OCI-M2 (cell line): ENCODE data around the gene KANSL2.

ENCODE experiments used
- DNase-seq: peaks from one replicate; lab custom pipeline; 2025; ENCODE audit not compliant: unreplicated experiment; lab: John Stamatoyannopoulos, UW

Gene KANSL2

DNA sequence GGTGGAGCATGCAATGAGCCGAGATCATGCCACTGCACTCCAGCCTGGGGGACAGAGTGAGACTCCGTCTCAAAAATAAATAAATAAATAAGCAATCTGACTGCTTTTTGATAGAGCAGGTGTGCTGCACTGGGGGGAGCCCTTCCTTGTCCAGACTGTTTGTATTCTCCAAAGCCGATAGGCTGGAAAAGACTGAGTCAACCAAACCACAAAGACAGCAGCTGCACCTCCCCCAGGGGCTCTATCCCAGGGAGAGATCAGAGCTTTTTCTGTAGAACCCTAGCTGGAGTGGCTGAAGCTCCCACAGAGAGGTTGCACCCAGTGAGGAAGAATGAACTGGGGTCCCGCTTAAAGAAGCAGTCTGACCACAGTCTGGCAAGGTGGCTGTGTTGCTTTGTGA is 66.4 kb downstream of the KANSL2 start:
- no peak for DNase-seq

DNA sequence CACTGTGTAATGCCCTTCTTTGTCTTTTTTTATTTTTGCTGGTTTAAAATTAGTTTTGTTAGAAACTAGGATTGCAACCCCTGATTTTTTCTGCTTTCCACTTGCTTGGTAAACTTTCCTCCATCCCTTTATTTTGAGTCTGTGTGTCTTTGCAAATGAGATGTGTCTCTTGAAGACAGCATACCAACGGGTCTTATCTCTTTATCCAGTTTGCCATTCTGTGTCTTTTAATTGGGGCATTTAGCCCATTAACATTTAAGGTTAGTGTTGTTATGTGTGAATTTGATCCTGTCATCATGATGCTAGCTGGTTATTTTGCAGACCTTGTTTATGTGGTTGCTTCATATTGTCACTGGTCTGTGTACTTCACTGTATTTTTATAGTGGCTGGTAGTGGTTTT is 68.7 kb downstream of the KANSL2 start:
- DNase-seq: no peak
